ENCODE measurements around the gene GPD1L.

- TF ChIP-seq PRDM1 (tag by site-specific recombination; IDR thresholded peaks at IDR 0.05): no peak
- TF ChIP-seq ZNF707 (tag by site-specific recombination; IDR thresholded peaks at IDR 0.05): no peak
- no peak for TF ChIP-seq YY1 (tag by site-specific recombination; IDR thresholded peaks at IDR 0.05)
These were observed 21.6 kb upstream of the GPD1L start for GRCh38 chr3:32084870-32085269.
